22Rv1 (cell line): Measurements from ENCODE around the gene RDH16.

Source experiments
- ZFX ChIP-seq: fragments of 450-650 bp; IDR thresholded peaks from 2 replicates; pipeline ENCODE4 v1.6.1; 2017; ENCODE audit warnings: antibody characterized with exemption, borderline replicate concordance
- TF ChIP-seq, protein P1 (sequence below): fragments of 450-650 bp; IDR thresholded peaks from 2 replicates; pipeline ENCODE4 v1.5.1; 2017; ENCODE audit warnings: mild to moderate bottlenecking

DNA sequence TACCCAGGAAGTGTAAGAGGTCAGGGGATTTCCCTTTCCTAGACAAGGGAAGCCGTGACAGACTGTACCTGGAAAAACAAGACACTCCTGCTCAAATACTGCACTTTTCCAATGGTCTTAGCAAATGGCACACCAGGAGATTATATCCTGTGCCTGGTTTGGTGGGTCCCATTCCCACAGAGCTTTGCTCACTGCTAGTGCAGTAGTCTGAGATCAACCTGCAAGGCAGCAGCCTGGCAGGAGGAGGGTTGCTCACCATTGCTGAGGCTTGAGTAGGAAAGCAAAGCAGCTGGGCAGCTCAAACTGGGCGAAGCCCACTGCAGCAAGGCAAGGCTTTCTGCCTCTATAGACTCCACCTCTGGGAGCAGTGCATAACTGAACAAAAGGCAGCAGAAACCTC, 1.0 kb upstream of the RDH16 start:
- TF ChIP-seq, protein P1, sequence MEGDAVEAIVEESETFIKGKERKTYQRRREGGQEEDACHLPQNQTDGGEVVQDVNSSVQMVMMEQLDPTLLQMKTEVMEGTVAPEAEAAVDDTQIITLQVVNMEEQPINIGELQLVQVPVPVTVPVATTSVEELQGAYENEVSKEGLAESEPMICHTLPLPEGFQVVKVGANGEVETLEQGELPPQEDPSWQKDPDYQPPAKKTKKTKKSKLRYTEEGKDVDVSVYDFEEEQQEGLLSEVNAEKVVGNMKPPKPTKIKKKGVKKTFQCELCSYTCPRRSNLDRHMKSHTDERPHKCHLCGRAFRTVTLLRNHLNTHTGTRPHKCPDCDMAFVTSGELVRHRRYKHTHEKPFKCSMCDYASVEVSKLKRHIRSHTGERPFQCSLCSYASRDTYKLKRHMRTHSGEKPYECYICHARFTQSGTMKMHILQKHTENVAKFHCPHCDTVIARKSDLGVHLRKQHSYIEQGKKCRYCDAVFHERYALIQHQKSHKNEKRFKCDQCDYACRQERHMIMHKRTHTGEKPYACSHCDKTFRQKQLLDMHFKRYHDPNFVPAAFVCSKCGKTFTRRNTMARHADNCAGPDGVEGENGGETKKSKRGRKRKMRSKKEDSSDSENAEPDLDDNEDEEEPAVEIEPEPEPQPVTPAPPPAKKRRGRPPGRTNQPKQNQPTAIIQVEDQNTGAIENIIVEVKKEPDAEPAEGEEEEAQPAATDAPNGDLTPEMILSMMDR = no peak
- no peak for TF ChIP-seq ZFX
